ENCODE measurements around the gene SETD4. TPM values are rescaled to one million over a fixed set of nuclear protein-coding genes. Genes with fewer than 3 reads are reported as not detected.

SETD4 gene
- total RNA-seq, 1 experiment from 2014 or later, result 15.6 TPM

DNA sequence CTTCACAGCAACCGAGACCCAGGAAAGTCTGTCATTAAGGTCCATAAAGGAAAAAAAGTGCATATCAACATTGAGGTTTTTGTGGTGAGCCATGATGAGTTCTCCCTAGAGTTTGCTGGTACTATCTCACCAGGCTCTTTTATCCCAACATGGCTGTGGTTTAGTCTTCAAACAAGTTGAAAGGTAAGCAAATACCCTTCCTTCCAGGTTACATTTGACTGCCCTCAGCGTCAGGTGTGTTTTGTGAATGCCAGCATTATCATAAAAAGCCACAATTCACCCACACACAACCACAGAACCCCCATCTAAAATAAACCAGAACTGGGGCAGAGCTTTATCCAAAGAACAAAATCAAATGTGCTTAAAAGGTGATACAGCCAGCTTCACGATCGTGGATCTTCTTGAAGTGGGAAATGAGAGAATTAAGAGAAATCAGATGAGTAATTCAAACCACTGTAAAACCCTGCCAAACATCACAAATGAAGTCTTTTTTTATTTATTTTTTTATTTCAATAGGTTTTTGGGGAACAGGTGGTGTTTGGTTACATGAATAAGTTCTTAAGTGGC lies 64.7 kb downstream of the SETD4 start:
- in situ Hi-C loops (cut with HindIII; ENCODE audit: low pct_unique_long_range_greater_than_20kb, low sequenced_read_pairs), result no loop called here

GRCh38 chr21:35994613-35995012 lies 65.7 kb downstream of the SETD4 start:
- TF ChIP-seq POLR2AphosphoS5 (IDR thresholded peaks at IDR 0.05; ENCODE audit: low read depth, low read length) (no peak), TCF7L2 (IDR thresholded peaks at IDR 0.05; ENCODE audit: low read depth, low read length) (no peak), REST (IDR thresholded peaks at IDR 0.05; ENCODE audit: insufficient read depth in 1 of 2, low read depth in 2 of 2, low read length in 1 of 2) (no peak), SIN3A (IDR thresholded peaks at IDR 0.05; ENCODE audit: borderline replicate concordance, insufficient read depth, low read depth, low read length) (no peak), CTCF (IDR thresholded peaks at IDR 0.05) (no peak)
- Histone ChIP-seq H3K27ac (ENCODE audit: low read length) (no peak overlapping the region), H3K4me1 (ENCODE audit: control insufficient read depth, insufficient read depth, low read length) (no peaks in the 10 kb centered on the region), H3K36me3 (ENCODE audit: control insufficient read depth, insufficient read depth, low read length) (no peaks in the 10 kb centered on the region), H3K4me3 (ENCODE audit: low read depth in 2 of 2, low read length in 2 of 2) (no peak overlapping the region), H3K9me3 (ENCODE audit: control insufficient read depth, insufficient read depth, low read depth, low read length) (no peaks in the 10 kb centered on the region), H3K27me3 (ENCODE audit: control insufficient read depth, insufficient read depth, low read length) (peaks cover 6% of the 10 kb centered on the region)
- in situ Hi-C loops (cut with HindIII; ENCODE audit: low pct_unique_long_range_greater_than_20kb, low sequenced_read_pairs), result no loop called here
- BruUV-seq (replicated peaks), result no TSS peak
- DNase-seq (ENCODE audit: low read depth, low spot score) (no peak), ATAC-seq (no peak)
- ChIA-PET POLR2A (no interaction called here), CTCF (no interaction called here)
- intact Hi-C loops (cut with micrococcal nuclease; ENCODE audit: unreplicated experiment), result no loop called here

More for the DNA sequence above, 64.7 kb downstream of the SETD4 start:
- ChIA-PET POLR2A (no interaction called here), CTCF (no interaction called here)
- Histone ChIP-seq H3K4me1 (ENCODE audit: control insufficient read depth, insufficient read depth, low read length) (no peaks in the 10 kb centered on the region), H3K9me3 (ENCODE audit: control insufficient read depth, insufficient read depth, low read depth, low read length) (no peaks in the 10 kb centered on the region), H3K27ac (ENCODE audit: low read length) (no peak overlapping the region), H3K36me3 (ENCODE audit: control insufficient read depth, insufficient read depth, low read length) (no peaks in the 10 kb centered on the region), H3K4me3 (ENCODE audit: low read depth in 2 of 2, low read length in 2 of 2) (no peak overlapping the region), H3K27me3 (ENCODE audit: control insufficient read depth, insufficient read depth, low read length) (peaks cover 6% of the 10 kb centered on the region)
- BruUV-seq (replicated peaks), result no TSS peak
- intact Hi-C loops (cut with micrococcal nuclease; ENCODE audit: unreplicated experiment), result no loop called here
- TF ChIP-seq SIN3A (IDR thresholded peaks at IDR 0.05; ENCODE audit: borderline replicate concordance, insufficient read depth, low read depth, low read length), result no peak
- no peak for TF ChIP-seq CTCF (IDR thresholded peaks at IDR 0.05)
- TF ChIP-seq TCF7L2 (IDR thresholded peaks at IDR 0.05; ENCODE audit: low read depth, low read length), result no peak
- no peak for TF ChIP-seq POLR2AphosphoS5 (IDR thresholded peaks at IDR 0.05; ENCODE audit: low read depth, low read length)
- TF ChIP-seq REST (IDR thresholded peaks at IDR 0.05; ENCODE audit: insufficient read depth in 1 of 2, low read depth in 2 of 2, low read length in 1 of 2), result no peak
- ATAC-seq (no peak), DNase-seq (ENCODE audit: low read depth, low spot score) (no peak)
